H9 (cell line): Measurements from ENCODE around the gene NOD1. TPM values are rescaled to one million over a fixed set of nuclear protein-coding genes. Genes with fewer than 3 reads are reported as not detected.

Experiments used
- DNase-seq: peaks from one replicate; pipeline ENCODE4 v3.0.0-alpha.2; 2017
- H2AFZ ChIP-seq: one replicate; pipeline ENCODE4 v1.6.1; 2013; ENCODE audit warnings: mild to moderate bottlenecking, low read length, control low read depth, moderate library complexity
- H2AK5ac ChIP-seq: 2 replicates; pipeline ENCODE4 v1.6.1; 2013; ENCODE audit warnings: low read length, control low read depth, mixed read lengths; ENCODE audit not compliant: insufficient read length
- H2BK120ac ChIP-seq: one replicate; pipeline ENCODE4 v1.6.1; 2013; ENCODE audit warnings: low read depth, mild to moderate bottlenecking, low read length, control low read depth, inconsistent platforms; ENCODE audit not compliant: poor library complexity, severe bottlenecking
- H2BK12ac ChIP-seq: 2 replicates; pipeline ENCODE4 v1.6.1; 2013; ENCODE audit warnings: low read length, control low read depth, mixed read lengths, low read depth; ENCODE audit not compliant: insufficient read length
- H2BK15ac ChIP-seq: 2 replicates; pipeline ENCODE4 v1.6.1; 2013; ENCODE audit warnings: low read depth, low read length, control low read depth
- H2BK20ac ChIP-seq: one replicate; pipeline ENCODE4 v1.6.1; 2013; ENCODE audit warnings: low read depth, mild to moderate bottlenecking, low read length, control low read depth, inconsistent platforms; ENCODE audit not compliant: poor library complexity, severe bottlenecking
- H2BK5ac ChIP-seq: 2 replicates; pipeline ENCODE4 v1.6.1; 2013; ENCODE audit warnings: low read length, control low read depth, mixed read lengths; ENCODE audit not compliant: insufficient read length
- H3K14ac ChIP-seq: 2 replicates; pipeline ENCODE4 v1.6.1; 2013; ENCODE audit warnings: low read length, control low read depth; ENCODE audit not compliant: insufficient read depth
- H3K18ac ChIP-seq: 2 replicates; pipeline ENCODE4 v1.6.1; 2013; ENCODE audit warnings: low read depth, mild to moderate bottlenecking, mixed read lengths, low read length, control low read depth; ENCODE audit not compliant: insufficient read length
- H3K23ac ChIP-seq: 2 replicates; pipeline ENCODE4 v1.6.1; 2013; ENCODE audit warnings: low read length, control low read depth, mixed read lengths, low read depth; ENCODE audit not compliant: insufficient read length
- H3K23me2 ChIP-seq: 2 replicates; pipeline ENCODE4 v1.6.1; 2013; ENCODE audit warnings: low read depth, mild to moderate bottlenecking, mixed read lengths, low read length, control low read depth; ENCODE audit not compliant: insufficient read length, poor library complexity, severe bottlenecking
- H3K27ac ChIP-seq: 2 replicates; pipeline ENCODE4 v1.5.1; 2013; ENCODE audit warnings: low read length, control low read depth, mixed read lengths, low read depth; ENCODE audit not compliant: insufficient read length
- H3K27me3 ChIP-seq: 2 replicates; pipeline ENCODE4 v1.6.1; 2013; ENCODE audit warnings: low read length, control low read depth, inconsistent platforms; ENCODE audit not compliant: insufficient read depth
- H3K4ac ChIP-seq: 2 replicates; pipeline ENCODE4 v1.6.1; 2013; ENCODE audit warnings: low read depth, mild to moderate bottlenecking, control low read depth, inconsistent platforms, low read length, moderate library complexity
- H3K4me1 ChIP-seq: 2 replicates; pipeline ENCODE4 v1.6.1; 2013; ENCODE audit warnings: low read length, control low read depth, inconsistent platforms; ENCODE audit not compliant: insufficient read depth
- H3K4me2 ChIP-seq: 2 replicates; pipeline ENCODE4 v1.6.1; 2013; ENCODE audit warnings: low read length, control low read depth, mixed read lengths; ENCODE audit not compliant: insufficient read length, insufficient read depth
- H3K56ac ChIP-seq: 2 replicates; pipeline ENCODE4 v1.6.1; 2013; ENCODE audit warnings: low read depth, mild to moderate bottlenecking, mixed read lengths, low read length, control low read depth; ENCODE audit not compliant: insufficient read length
- H3K79me1 ChIP-seq: 2 replicates; pipeline ENCODE4 v1.6.1; 2013; ENCODE audit warnings: low read depth, mild to moderate bottlenecking, moderate library complexity, low read length, control low read depth, inconsistent platforms; ENCODE audit not compliant: insufficient read depth, poor library complexity, severe bottlenecking
- H3K79me2 ChIP-seq: 2 replicates; pipeline ENCODE4 v1.6.1; 2013; ENCODE audit warnings: low read length, control low read depth, inconsistent platforms; ENCODE audit not compliant: insufficient read depth
- H3K9ac ChIP-seq: 2 replicates; pipeline ENCODE4 v1.6.1; 2013; ENCODE audit warnings: low read length, control low read depth, mixed read lengths; ENCODE audit not compliant: insufficient read length; ENCODE audit errors: extremely low read depth
- H3K9me3 ChIP-seq: one replicate; pipeline ENCODE4 v1.6.1; 2013; ENCODE audit warnings: low read depth, low read length, inconsistent platforms; ENCODE audit not compliant: control insufficient read depth
- H3T11ph ChIP-seq: one replicate; pipeline ENCODE4 v1.6.1; 2013; ENCODE audit warnings: mild to moderate bottlenecking, low read length, control low read depth, inconsistent platforms
- H4K20me1 ChIP-seq: one replicate; pipeline ENCODE4 v1.6.1; 2013; ENCODE audit not compliant: control insufficient read depth, insufficient read length, insufficient read depth
- H4K5ac ChIP-seq: 2 replicates; pipeline ENCODE4 v1.6.1; 2013; ENCODE audit warnings: low read depth, mild to moderate bottlenecking, mixed read lengths, low read length, control low read depth; ENCODE audit not compliant: insufficient read length
- H4K8ac ChIP-seq: replicated peaks from 2 replicates; pipeline ENCODE4 v1.6.1; 2013; ENCODE audit warnings: low read length, control low read depth, mixed read lengths, low read depth; ENCODE audit not compliant: insufficient read length
- H4K91ac ChIP-seq: 2 replicates; pipeline ENCODE4 v1.6.1; 2013; ENCODE audit warnings: low read depth, mild to moderate bottlenecking, moderate library complexity, mixed read lengths, low read length, control low read depth; ENCODE audit not compliant: insufficient read length
- H3K27ac Mint-ChIP-seq, 3 experiments: 2 replicates in 2 of 3; 3 replicates in 1 of 3; pipeline ENCODE4 v1.8.0; 2020 to 2021; ENCODE audit warnings: mixed read lengths in 3 of 3, mild to moderate bottlenecking in 1 of 3, moderate library complexity in 1 of 3
- H3K27me3 Mint-ChIP-seq: 2 replicates; pipeline ENCODE4 v1.8.0; 2021; ENCODE audit warnings: low read depth, mild to moderate bottlenecking, moderate library complexity, mixed read lengths
- H3K36me3 Mint-ChIP-seq, 3 experiments: 2 replicates in 2 of 3; 3 replicates in 1 of 3; pipeline ENCODE4 v1.8.0; 2020 to 2021; ENCODE audit warnings: low read depth in 3 of 3, mixed read lengths in 3 of 3; ENCODE audit not compliant: insufficient read depth in 1 of 3
- H3K4me1 Mint-ChIP-seq, 2 experiments: 2 replicates each; pipeline ENCODE4 v1.8.0; 2020; ENCODE audit warnings: mixed read lengths in 2 of 2
- H3K4me3 Mint-ChIP-seq, 2 experiments: 2 replicates in 1 of 2; 3 replicates in 1 of 2; pipeline ENCODE4 v1.8.0; 2020 to 2021; ENCODE audit warnings: mild to moderate bottlenecking in 2 of 2, mixed read lengths in 2 of 2, moderate library complexity in 1 of 2
- H3K9me3 Mint-ChIP-seq, 2 experiments: 2 replicates in 1 of 2; 3 replicates in 1 of 2; pipeline ENCODE4 v1.8.0; 2020; ENCODE audit warnings: mild to moderate bottlenecking in 2 of 2, mixed read lengths in 2 of 2, moderate library complexity in 1 of 2
- CTCF ChIP-seq: fragments of 200-600 bp; sonication (generic); conservative IDR thresholded peaks from 3 replicates; pipeline ENCODE4 v1.8.0; 2021; ENCODE audit warnings: antibody characterized with exemption, mild to moderate bottlenecking
- WGBS: extraction: QIAGEN DNeasy Blood & Tissue Kit; methylation state at CpG from one replicate; pipeline ENCODE4 v1.1.7; 2013; ENCODE audit warnings: missing lambda C conversion rate, low lambda C conversion rate, mixed read lengths; ENCODE audit not compliant: insufficient read length; ENCODE audit errors: extremely low coverage; 5-methylcytosine and 5-hydroxymethylcytosine counted together
- total RNA-seq: library from RNA; stranded (reverse); gene quantifications from 2 replicates; pipeline ENCODE4 v1.2.1, GENCODE V29; 2021

NOD1 gene
- total RNA-seq, 1 experiment from 2014 or later = 5.3 TPM

DNA sequence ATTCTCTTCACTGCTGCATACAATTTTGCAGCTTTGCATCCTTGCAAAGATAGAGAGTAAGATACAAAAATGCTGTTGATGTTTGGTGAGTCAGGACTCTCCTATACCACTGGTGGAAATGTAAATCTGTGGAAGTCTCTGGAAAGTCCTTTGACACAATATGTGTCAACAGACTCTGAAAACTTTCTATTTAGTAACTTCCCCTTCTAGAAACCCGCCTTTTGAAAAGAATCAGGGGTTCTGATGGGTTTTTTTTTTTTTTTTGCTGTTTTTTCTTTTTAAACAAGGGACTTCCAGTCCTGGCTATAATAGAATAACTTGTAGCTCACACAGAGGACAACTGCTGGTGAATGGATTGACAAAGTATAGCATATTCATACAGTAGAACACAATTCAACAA, 16.4 kb downstream of the NOD1 start:
- Histone ChIP-seq H3K9me3 (no peaks in the 10 kb centered on the region), H3K14ac (no peak overlapping the region), H3K27me3 (no peaks in the 10 kb centered on the region), H4K91ac (no peak overlapping the region), H2BK5ac (no peak overlapping the region), H3K23me2 (no peaks in the 10 kb centered on the region), H2BK120ac (no peak overlapping the region), H2AFZ (no peak overlapping the region), H3K79me1 (no peaks in the 10 kb centered on the region), H3K27ac (no peak overlapping the region), H3K18ac (no peak overlapping the region), H3K4ac (no peak overlapping the region), H3K56ac (no peak overlapping the region), H4K20me1 (no peaks in the 10 kb centered on the region), H3K4me2 (no peak overlapping the region), H2BK15ac (no peak overlapping the region), H4K8ac (no peak overlapping the region), H3T11ph (no peak overlapping the region), H2BK12ac (no peak overlapping the region), H2AK5ac (no peak overlapping the region), H3K79me2 (no peaks in the 10 kb centered on the region), H3K4me1 (no peaks in the 10 kb centered on the region), H3K9ac (no peak overlapping the region), H2BK20ac (no peak overlapping the region), H4K5ac (no peak overlapping the region), H3K23ac (no peak overlapping the region)
- H3K9me3 Mint-ChIP-seq = no peaks in the 10 kb centered on the region
- H3K36me3 Mint-ChIP-seq = peaks cover 0 to 6% (median 0%) of the 10 kb centered on the region in 3 experiments; a peak in 4 of 7 replicates
- H3K27ac Mint-ChIP-seq = no peak overlapping the region
- no CpG with 5 or more reads among the region's 1 CpG for WGBS
- no peak for DNase-seq
- no peaks in the 10 kb centered on the region for H3K27me3 Mint-ChIP-seq
- no peak overlapping the region for H3K4me3 Mint-ChIP-seq
- H3K4me1 Mint-ChIP-seq = peaks cover 9 to 18% of the 10 kb centered on the region in 2 experiments
- TF ChIP-seq CTCF = no peak
